LNCAP (cell line): ENCODE measurements around the gene RPS14.

ENCODE experiments used
- TF ChIP-seq, protein P1 (sequence below): fragments of 450-650 bp; IDR thresholded peaks from 2 replicates; pipeline ENCODE4 v1.5.1; 2017; ENCODE audit warnings: mild to moderate bottlenecking

RPS14 gene

DNA sequence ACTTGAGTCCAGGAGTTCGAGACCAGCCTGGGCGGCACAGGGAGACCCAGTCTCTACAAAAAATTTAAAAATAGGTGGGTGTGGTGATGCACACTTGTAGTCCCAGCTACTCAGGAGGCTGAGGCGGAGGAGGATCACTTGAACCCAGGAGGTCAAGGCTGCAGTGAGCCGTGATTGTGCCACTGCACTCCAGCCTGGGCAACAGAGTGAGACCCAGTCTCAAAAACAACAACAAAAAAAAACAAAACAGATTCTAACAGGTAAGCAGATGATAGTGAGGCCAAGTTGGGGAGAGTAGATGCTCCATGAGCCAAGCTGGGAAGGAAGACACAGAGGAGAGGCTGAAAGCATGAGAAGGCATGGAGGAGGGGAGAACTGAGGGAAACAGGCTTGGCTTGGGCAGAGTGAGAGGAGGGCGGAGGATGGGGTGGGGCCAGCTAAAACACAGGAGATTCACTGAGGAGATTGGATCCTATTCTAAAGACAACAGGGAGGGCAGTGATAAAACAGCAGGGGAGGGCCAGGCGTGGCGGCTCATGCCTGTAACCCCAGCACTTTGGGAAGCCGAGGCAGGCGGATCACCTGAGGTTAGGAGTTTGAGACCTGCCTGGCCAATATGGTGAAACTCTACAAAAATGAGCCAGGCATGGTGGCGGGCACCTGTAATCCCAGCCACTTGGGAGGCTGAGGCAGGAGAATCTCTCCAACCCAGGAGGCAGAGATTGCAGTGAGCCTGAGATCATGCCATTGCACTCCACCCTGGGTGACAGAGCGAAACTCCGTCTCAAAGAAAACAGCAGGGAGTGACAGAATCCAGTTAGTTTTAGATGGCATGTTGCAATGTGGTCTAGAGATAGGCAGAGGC lies 8.4 kb downstream of the RPS14 start:
- TF ChIP-seq, protein P1, sequence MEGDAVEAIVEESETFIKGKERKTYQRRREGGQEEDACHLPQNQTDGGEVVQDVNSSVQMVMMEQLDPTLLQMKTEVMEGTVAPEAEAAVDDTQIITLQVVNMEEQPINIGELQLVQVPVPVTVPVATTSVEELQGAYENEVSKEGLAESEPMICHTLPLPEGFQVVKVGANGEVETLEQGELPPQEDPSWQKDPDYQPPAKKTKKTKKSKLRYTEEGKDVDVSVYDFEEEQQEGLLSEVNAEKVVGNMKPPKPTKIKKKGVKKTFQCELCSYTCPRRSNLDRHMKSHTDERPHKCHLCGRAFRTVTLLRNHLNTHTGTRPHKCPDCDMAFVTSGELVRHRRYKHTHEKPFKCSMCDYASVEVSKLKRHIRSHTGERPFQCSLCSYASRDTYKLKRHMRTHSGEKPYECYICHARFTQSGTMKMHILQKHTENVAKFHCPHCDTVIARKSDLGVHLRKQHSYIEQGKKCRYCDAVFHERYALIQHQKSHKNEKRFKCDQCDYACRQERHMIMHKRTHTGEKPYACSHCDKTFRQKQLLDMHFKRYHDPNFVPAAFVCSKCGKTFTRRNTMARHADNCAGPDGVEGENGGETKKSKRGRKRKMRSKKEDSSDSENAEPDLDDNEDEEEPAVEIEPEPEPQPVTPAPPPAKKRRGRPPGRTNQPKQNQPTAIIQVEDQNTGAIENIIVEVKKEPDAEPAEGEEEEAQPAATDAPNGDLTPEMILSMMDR = no peak

DNA sequence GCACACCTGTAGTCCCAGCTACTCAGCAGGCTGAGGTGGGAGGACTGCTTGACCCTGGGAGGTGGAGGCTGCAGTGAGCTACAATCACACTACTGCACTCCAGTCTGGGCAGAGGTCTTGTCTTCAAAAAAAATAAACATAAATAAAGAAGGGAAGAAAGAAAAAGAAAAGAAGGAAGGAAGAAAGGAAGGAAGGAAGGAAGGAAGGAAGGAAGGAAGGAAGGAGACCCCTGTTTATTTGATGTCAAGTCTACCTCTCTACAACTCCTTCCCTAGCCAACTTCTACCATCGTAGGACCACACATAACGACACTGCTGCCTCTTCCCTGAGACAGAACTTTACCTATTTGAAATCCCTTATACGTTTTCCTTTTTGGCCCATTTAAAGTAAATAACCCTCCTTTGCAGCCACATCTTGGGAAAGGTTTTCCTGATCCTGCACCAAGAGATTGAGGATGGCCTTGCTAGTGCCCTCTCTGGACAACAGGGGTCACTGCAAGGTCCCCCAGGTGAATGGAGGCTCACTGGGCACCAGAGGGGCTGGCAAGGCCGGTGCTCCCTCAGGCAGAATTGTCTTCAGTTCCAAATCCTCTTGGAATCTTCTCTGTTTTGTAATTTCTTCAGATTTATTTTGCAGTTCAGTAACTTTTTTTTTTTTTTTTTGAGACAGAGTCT lies 10.5 kb downstream of the RPS14 start:
- TF ChIP-seq, protein P1 = peak; percentile 70

DNA sequence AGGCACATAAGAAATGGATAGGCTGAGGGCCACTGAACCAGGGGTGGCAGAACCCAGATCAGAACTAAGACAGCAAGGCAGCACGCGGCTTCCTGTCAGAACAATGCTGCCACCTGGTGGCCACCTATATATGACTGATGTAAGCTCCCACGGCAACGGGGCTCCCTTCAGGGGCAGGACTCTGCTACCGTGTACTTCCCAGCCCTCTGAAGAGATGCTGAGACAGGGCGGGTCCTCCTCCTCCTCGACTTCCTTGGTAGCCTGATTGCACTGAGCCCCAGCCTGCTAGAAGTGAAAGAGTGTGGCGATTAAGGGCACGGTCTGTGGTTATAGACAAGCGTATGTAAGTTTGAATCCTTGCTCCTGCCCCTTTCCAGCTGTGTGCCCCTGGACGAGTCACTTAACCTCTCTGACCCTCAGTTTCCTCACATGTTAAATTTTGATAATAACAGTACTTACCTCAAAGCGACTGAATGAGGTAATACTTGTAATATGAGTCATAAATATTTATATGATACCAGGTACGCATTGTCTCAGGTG lies 13.3 kb downstream of the RPS14 start:
- TF ChIP-seq, protein P1 = peak; percentile 86

DNA sequence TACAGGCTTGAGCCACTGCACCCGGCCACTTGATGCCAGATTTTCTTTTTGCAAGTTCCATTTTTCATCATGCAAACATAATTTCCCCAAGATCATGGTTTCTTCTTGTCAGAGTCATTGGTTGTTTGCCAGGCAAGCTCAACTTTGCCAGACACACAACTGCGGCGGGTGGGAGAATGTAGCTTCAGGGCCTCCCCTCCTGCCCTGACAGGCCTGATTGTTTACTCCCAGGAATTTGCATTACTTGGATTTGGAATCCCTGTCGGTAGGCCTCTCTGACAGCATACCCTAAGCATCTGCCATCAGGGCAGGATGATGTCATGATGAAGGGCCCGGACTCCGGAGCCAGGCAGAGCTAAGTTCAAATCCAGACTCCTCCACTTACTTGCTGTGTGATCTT lies 15.1 kb downstream of the RPS14 start:
- TF ChIP-seq, protein P1 = no peak

DNA sequence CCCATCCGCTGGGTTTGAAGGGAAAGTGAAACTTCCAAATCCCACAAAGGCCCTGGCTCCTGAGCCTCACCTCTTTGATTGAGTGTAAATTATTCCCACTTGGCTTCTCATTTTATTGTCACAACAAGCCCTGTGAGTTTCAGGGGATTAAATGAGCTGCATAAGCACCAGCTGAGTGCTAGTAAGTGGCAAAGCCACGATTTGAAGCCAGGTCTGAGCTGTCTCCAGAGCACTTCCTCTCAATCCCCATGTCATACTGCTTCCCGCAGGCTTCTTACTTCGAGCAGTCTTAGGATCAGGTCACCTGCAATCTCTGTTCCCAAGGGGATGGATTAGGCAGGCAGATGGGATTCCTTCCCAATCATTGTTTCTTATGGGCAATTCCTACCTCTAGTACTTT lies 18.0 kb downstream of the RPS14 start:
- TF ChIP-seq, protein P1 = no peak

DNA sequence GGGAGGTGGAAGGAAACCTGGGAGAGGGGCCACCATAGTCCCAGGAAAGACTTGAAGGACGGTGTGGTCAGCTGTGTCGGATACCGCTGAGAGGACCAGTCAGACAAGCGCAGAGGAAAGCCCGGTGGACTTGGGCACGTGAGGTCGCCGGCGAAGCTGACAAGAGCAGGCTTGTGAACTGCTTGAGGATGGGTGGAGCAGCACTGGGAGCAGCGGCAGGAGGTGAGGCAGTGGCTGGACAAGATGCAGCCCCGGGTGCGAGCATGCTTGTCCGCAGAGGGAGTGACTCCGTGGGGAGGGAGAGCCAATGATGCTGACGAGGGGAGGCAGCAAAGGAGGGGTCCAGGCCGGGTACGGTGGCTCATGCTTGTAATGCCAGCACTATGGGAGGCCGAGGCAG lies 18.5 kb downstream of the RPS14 start:
- TF ChIP-seq, protein P1 = no peak

- TF ChIP-seq, protein P1 = no peak
These were observed 20.1 kb downstream of the RPS14 start for GRCh38 chr5:150429410-150429873.
